ENCODE data around the gene FBXO24.

FBXO24 gene

GRCh38 chr7:100589341-100589947, 3.3 kb downstream of the FBXO24 start:
- no peak overlapping the region for H3K4me3 ChIP-seq (ENCODE audit: low read depth, low read length)
- no peak for DNase-seq (ENCODE audit: low read depth)
- no peak for TF ChIP-seq CTCF (conservative IDR thresholded peaks at IDR 0.05; ENCODE audit: low read depth, low read length)

GRCh38 chr7:100590077-100590737, 4.1 kb downstream of the FBXO24 start:
- no peak overlapping the region for H3K4me3 ChIP-seq (ENCODE audit: low read depth, low read length)
- no peak for TF ChIP-seq CTCF (conservative IDR thresholded peaks at IDR 0.05; ENCODE audit: low read depth, low read length)
- DNase-seq (ENCODE audit: low read depth) = no peak

- no peak for DNase-seq (ENCODE audit: low read depth)
- TF ChIP-seq CTCF (conservative IDR thresholded peaks at IDR 0.05; ENCODE audit: low read depth, low read length) = no peak
These were observed 5.5 kb downstream of the FBXO24 start for GRCh38 chr7:100591596-100591995.

DNA sequence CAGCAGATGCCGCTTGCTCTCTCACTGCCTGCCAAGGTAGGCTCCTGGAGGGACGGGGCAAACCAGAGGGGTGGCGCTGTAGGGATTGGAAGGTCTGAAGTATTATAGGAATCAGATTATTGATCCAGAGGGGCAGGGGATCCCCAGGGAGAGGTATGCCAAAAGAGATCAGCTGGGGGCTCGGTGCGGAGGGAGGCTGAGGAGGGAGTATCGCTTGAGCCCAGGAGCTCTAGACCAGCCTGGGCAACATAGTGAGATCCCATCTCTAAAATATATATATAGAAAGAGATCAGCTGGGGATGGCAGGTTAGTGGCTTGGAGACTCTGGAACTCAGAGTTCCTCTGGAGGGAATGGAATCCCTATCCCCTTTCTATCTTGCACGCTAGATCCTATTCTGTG, 9.1 kb downstream of the FBXO24 start:
- no peak overlapping the region for H3K4me3 ChIP-seq (ENCODE audit: low read depth, low read length)
- TF ChIP-seq CTCF (conservative IDR thresholded peaks at IDR 0.05; ENCODE audit: low read depth, low read length) = no peak
- DNase-seq (ENCODE audit: low read depth) = no peak

More at GRCh38 chr7:100591596-100591995, 5.5 kb downstream of the FBXO24 start:
- no peak overlapping the region for H3K4me3 ChIP-seq (ENCODE audit: low read depth, low read length)

DNA sequence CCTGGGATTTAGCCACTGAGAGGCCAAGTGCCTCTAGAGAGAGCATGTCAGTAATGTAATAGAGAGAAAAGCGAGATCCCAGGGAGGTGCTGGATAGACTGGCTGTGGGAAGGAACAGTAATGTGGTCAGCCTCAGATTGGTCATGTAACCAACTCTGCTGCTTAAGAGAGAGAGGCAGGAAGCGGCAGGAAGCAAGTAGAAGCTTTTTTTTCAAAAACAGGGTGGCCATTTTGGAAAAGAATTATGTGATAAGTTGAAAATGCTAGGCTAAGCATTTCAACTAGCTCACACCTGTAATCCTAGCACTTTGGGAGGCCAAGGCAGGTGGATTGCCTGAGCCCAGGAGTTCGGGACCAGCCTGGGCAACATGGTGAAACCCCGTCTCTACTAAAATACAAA, 12.3 kb downstream of the FBXO24 start:
- TF ChIP-seq CTCF (conservative IDR thresholded peaks at IDR 0.05; ENCODE audit: low read depth, low read length) = no peak
- DNase-seq (ENCODE audit: low read depth) = no peak
- H3K4me3 ChIP-seq (ENCODE audit: low read depth, low read length) = no peak overlapping the region

GRCh38 chr7:100599911-100600729, 14.0 kb downstream of the FBXO24 start:
- no peak for TF ChIP-seq CTCF (conservative IDR thresholded peaks at IDR 0.05; ENCODE audit: low read depth, low read length)
- H3K4me3 ChIP-seq (ENCODE audit: low read depth, low read length) = no peak overlapping the region
- DNase-seq (ENCODE audit: low read depth) = no peak

Data from choroid plexus epithelial cell (primary cell).